Measurements from ENCODE around the gene IFNG. TPM values are rescaled to one million over a fixed set of nuclear protein-coding genes. Genes with fewer than 3 reads are reported as not detected.

Gene IFNG
- total RNA-seq, 1 experiment from 2014 or later = not detected

- Histone ChIP-seq H3K23me2 (ENCODE audit: insufficient read length, low read depth, low read length, poor library complexity, severe bottlenecking) (no peaks in the 10 kb centered on the region), H2BK20ac (ENCODE audit: low read depth, low read length, poor library complexity, severe bottlenecking) (no peak overlapping the region), H4K20me1 (ENCODE audit: control insufficient read depth, insufficient read depth, insufficient read length) (peaks cover 4% of the 10 kb centered on the region), H3K9me3 (ENCODE audit: control insufficient read depth, low read depth, low read length) (no peaks in the 10 kb centered on the region), H2BK15ac (ENCODE audit: low read depth, low read length) (no peak overlapping the region), H3K4me1 (ENCODE audit: insufficient read depth, low read length) (no peaks in the 10 kb centered on the region), H3K27ac (ENCODE audit: insufficient read length, low read depth, low read length) (no peak overlapping the region), H3K14ac (ENCODE audit: insufficient read depth, low read length) (no peak overlapping the region), H4K8ac (replicated peaks; ENCODE audit: insufficient read length, low read depth, low read length) (no peak overlapping the region), H3K79me1 (ENCODE audit: insufficient read depth, low read depth, low read length, poor library complexity, severe bottlenecking) (no peaks in the 10 kb centered on the region), H3K56ac (ENCODE audit: insufficient read length, low read depth, low read length) (no peak overlapping the region), H4K5ac (ENCODE audit: insufficient read length, low read depth, low read length) (no peak overlapping the region), H3K9ac (ENCODE audit: extremely low read depth, insufficient read length, low read length) (no peak overlapping the region), H3T11ph (ENCODE audit: low read length) (no peak overlapping the region), H2AK5ac (ENCODE audit: insufficient read length, low read length) (no peak overlapping the region), H3K23ac (ENCODE audit: insufficient read length, low read depth, low read length) (no peak overlapping the region), H3K79me2 (ENCODE audit: insufficient read depth, low read length) (no peaks in the 10 kb centered on the region), H2AFZ (ENCODE audit: low read length) (no peak overlapping the region), H2BK12ac (ENCODE audit: insufficient read length, low read depth, low read length) (no peak overlapping the region), H2BK120ac (ENCODE audit: low read depth, low read length, poor library complexity, severe bottlenecking) (no peak overlapping the region), H3K4ac (ENCODE audit: low read depth, low read length) (no peak overlapping the region), H3K4me2 (ENCODE audit: insufficient read depth, insufficient read length, low read length) (no peak overlapping the region), H4K91ac (ENCODE audit: insufficient read length, low read depth, low read length) (no peak overlapping the region), H3K27me3 (ENCODE audit: insufficient read depth, low read length) (no peaks in the 10 kb centered on the region), H2BK5ac (ENCODE audit: insufficient read length, low read length) (no peak overlapping the region), H3K18ac (ENCODE audit: insufficient read length, low read depth, low read length) (no peak overlapping the region)
- TF ChIP-seq, protein P1, sequence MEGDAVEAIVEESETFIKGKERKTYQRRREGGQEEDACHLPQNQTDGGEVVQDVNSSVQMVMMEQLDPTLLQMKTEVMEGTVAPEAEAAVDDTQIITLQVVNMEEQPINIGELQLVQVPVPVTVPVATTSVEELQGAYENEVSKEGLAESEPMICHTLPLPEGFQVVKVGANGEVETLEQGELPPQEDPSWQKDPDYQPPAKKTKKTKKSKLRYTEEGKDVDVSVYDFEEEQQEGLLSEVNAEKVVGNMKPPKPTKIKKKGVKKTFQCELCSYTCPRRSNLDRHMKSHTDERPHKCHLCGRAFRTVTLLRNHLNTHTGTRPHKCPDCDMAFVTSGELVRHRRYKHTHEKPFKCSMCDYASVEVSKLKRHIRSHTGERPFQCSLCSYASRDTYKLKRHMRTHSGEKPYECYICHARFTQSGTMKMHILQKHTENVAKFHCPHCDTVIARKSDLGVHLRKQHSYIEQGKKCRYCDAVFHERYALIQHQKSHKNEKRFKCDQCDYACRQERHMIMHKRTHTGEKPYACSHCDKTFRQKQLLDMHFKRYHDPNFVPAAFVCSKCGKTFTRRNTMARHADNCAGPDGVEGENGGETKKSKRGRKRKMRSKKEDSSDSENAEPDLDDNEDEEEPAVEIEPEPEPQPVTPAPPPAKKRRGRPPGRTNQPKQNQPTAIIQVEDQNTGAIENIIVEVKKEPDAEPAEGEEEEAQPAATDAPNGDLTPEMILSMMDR (conservative IDR thresholded peaks at IDR 0.05) = no peak
- H3K36me3 Mint-ChIP-seq (ENCODE audit: insufficient read depth in 1 of 3, low read depth in 3 of 3) = no peaks in the 10 kb centered on the region
- no peak overlapping the region for H3K4me3 Mint-ChIP-seq
- H3K4me1 Mint-ChIP-seq = no peaks in the 10 kb centered on the region
- H3K27ac Mint-ChIP-seq = no peak overlapping the region
- no peak for DNase-seq
- H3K9me3 Mint-ChIP-seq = no peaks in the 10 kb centered on the region
- H3K27me3 Mint-ChIP-seq (ENCODE audit: low read depth) = no peaks in the 10 kb centered on the region
Measured at GRCh38 chr12:68109001-68109400, 50.5 kb downstream of the IFNG start.

Data from H9 (cell line).